ENCODE measurements around the gene ADARB2.

DNA sequence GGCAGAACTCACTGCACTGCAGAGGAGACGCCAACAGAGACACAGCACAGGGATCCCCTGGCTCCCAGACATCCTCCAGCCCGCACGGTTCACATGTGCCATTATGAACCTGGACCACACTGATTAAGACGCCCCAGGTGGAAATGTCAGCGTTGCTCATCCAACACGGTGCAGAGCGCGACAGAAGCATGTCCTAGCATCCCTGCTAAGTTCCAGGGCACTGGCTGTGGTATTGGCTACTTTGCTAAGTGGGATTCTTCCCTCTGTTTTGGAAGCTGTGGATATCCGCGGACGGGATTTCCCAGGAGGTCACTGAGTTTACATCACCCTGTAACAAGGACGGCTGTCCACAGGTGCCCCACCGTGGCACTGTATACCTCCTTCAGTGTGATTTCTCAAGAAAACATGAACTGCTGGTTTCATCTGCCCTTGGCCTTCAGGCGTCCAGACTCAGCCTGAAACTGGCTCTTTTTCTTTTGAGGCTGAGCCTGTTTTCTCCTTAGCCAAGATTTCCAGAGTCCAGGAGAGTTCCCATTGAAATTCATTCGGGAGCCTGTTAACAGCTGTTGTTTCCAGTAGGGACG is 357.1 kb downstream of the ADARB2 start:
- TF ChIP-seq CTCF (IDR thresholded peaks at IDR 0.05): no peak
- TF ChIP-seq POLR2A (IDR thresholded peaks at IDR 0.05): no peak
- no peak for TF ChIP-seq EP300 (IDR thresholded peaks at IDR 0.05)
- TF ChIP-seq POLR2AphosphoS5 (IDR thresholded peaks at IDR 0.05): no peak
